SJSA1 (cell line): ENCODE measurements around the gene BTF3L4. TPM values are rescaled to one million over a fixed set of nuclear protein-coding genes. Genes with fewer than 3 reads are reported as not detected.
A peak's percentile ranks its signal among the peaks of the same experiment; 100 is the strongest.
"Not testable (repeated sequence)": the region's sequence is repeated elsewhere in the genome, so short reads cannot be mapped to it uniquely, and the experiment has no call there.

ENCODE experiments used
- DNase-seq, 2 experiments: peaks; one replicate each; pipeline ENCODE4 v3.0.0-alpha.2; 2015 to 2020; ENCODE audit warnings: low spot score in 2 of 2, low read depth in 1 of 2
- H3K27ac ChIP-seq: fragments of 250-450 bp; sonication (Bioruptor Pico); 2 replicates; pipeline ENCODE4 v1.5.1; 2020; ENCODE audit warnings: mild to moderate bottlenecking, moderate library complexity
- H3K27me3 ChIP-seq: fragments of 250-450 bp; sonication (Bioruptor Pico); replicated peaks from 2 replicates; pipeline ENCODE4 v1.5.1; 2020; ENCODE audit warnings: mild to moderate bottlenecking, moderate library complexity
- H3K36me3 ChIP-seq: fragments of 250-450 bp; sonication (Bioruptor Pico); 2 replicates; pipeline ENCODE4 v1.5.1; 2020; ENCODE audit warnings: mild to moderate bottlenecking
- H3K4me1 ChIP-seq: fragments of 250-450 bp; sonication (Bioruptor Pico); replicated peaks from 2 replicates; pipeline ENCODE4 v1.6.1; 2021; ENCODE audit warnings: mild to moderate bottlenecking
- H3K4me3 ChIP-seq: fragments of 250-450 bp; sonication (Bioruptor Pico); 2 replicates; pipeline ENCODE4 v1.5.1; 2020; ENCODE audit warnings: mild to moderate bottlenecking
- H3K9me3 ChIP-seq: fragments of 250-450 bp; sonication (Bioruptor Pico); replicated peaks from 2 replicates; pipeline ENCODE4 v1.5.1; 2020; ENCODE audit warnings: mild to moderate bottlenecking
- total RNA-seq: library from RNA; depleted of rRNA; stranded (reverse); fragments of >200 nt; shearing (Covaris generic); gene quantifications from 2 replicates; pipeline ENCODE4 v1.2.3, GENCODE V29; 2014; rRNA removed

Gene BTF3L4
- 63.7 and 91.1 TPM in 2 replicates for total RNA-seq

DNA sequence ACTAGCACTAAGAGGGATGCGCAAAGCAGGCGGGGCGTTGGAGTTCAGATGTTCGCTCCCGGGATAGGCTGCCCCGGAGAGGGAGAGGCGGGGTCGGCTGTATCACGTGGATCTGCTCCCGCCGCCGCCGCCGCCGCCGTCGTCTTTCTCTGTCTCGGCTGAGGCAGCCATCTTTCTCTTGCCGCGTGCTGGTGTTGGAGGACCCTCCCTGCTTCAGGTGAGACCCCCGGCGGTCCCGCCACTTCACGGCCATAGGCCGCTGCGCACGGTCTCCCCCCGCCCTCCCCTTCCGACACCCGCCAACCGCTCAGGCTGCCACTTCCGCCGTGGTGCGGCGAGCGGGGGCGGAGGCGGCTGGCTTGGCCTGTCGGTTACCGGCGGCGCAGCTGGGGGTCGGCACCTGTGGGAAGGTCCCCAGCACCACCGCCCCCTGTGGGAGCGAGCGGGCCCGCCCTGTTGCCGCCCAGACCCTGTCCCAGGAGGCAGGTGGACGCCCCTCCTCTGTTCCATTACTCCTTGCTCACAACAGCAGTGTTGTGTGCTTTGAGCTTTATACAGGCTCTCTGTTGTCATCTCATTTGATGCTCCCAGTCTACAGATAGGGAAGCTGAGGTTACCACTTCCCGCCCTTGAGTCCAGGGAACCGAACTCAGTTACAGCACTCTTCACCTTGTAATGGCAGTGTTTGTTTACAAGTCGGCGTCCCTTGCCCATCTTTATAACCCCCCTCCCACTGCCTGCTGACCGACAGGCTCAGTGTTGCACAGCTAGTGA, at the start of gene BTF3L4:
Gene BTF3L4, plus strand, starts transcription at position 133 of the 774 bp plus-strand sequence. CDS start 3,553 bp downstream, outside the sequence.
- DNase-seq: peak; percentile 89 to 96
- H3K27me3 ChIP-seq: no peaks in the 10 kb centered on the region
- peak within 1 kb of the TSS; percentile 86 for H3K4me3 ChIP-seq
- peak within 1 kb of the TSS; percentile 87 for H3K27ac ChIP-seq
- H3K36me3 ChIP-seq: peaks cover 29% of the 10 kb centered on the region
- no peaks in the 10 kb centered on the region for H3K9me3 ChIP-seq
- peaks cover 37% of the 10 kb centered on the region for H3K4me1 ChIP-seq

GRCh38 chr1:52007215-52008002, 48.7 kb upstream of the BTF3L4 start:
- H3K4me1 ChIP-seq: peaks cover 26% of the 10 kb centered on the region
- H3K27ac ChIP-seq: peak overlapping the region; percentile 20
- no peaks in the 10 kb centered on the region for H3K36me3 ChIP-seq
- H3K4me3 ChIP-seq: no peak overlapping the region
- H3K9me3 ChIP-seq: no peaks in the 10 kb centered on the region
- peak in 1 of 2 experiments; percentile 31 for DNase-seq
- no peaks in the 10 kb centered on the region for H3K27me3 ChIP-seq

DNA sequence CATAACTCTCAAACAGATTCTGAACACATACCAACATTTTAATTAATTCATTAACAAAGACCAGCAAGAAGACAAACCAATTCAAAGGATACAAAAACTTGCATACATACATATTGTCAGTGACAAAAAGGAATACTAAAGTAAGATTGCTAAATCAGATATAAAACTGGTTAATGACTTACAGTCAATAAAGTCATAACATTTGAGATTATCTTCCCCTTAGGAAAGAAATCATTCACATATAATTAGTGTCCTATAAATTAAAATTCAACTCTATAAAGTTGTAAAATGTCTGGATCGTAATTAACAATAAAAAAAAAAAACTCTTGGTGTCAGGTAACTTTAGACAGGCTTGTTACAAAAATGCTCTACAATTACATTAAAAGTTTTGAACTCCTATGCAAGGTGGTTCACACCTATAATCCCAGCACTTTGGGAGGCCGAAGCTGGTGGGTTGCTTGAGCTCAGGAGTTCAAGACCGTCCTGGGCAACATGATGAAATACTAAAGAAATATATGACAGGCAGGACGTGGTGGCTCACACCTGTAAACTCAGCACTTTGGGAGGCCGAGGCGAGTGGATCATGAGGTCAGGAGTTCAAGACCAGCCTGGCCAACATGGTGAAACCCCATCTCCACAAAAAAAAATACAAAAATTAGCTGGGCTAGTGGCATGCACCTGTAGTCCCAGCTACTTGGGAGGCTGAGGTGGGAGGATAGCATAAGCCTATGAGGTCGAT, 47.9 kb upstream of the BTF3L4 start:
- DNase-seq: no peak
- H3K4me1 ChIP-seq: peaks cover 26% of the 10 kb centered on the region
- H3K27me3 ChIP-seq: no peaks in the 10 kb centered on the region
- no peaks in the 10 kb centered on the region for H3K36me3 ChIP-seq
- H3K4me3 ChIP-seq: no peak overlapping the region
- 0 out of 2 replicates have a peak overlapping the region, but pooled peaks have one; percentile 20 for H3K27ac ChIP-seq
- no peaks in the 10 kb centered on the region for H3K9me3 ChIP-seq

DNA sequence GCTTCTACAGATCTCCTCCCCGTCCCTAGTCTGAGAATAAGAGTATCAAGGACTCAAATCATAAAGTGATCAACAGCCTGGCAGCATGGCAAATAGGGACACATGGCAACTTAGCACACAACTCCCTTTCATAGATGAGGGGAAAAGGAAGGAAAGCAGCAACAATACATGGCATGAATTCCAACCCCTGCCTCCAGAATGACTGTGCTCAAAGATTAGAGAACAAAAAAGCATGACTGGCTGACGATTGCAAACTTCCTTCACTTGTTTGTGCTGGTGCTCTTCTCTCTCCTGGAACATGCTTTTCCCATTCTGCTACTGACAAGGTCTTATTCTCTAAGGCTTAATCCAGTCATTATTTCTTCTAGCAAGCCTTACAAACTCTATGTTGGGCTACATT, 34.0 kb upstream of the BTF3L4 start:
- DNase-seq: no peak
- Histone ChIP-seq H3K4me1 (no peaks in the 10 kb centered on the region), H3K36me3 (peaks cover 47% of the 10 kb centered on the region), H3K27ac (no peak overlapping the region), H3K4me3 (no peak overlapping the region), H3K9me3 (no peaks in the 10 kb centered on the region), H3K27me3 (no peaks in the 10 kb centered on the region)

DNA sequence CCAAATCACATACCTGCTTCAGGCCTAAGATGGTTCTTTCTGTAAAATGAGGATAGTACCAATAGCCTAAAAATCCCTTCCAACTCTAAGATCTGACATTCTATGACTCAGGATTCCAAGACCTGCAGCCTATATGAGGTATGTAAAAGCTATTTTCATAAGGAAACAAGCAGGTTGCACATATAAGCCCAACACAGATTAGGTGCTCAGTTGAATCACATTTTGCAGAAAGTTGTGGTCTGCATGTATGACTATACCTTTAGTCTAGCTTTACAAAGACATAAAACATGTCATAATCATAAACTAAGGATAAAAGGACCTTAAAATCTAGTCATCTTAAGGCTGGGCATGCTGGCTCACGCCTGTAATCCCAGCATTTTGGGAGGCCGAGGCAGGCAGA, 29.8 kb upstream of the BTF3L4 start:
- H3K36me3 ChIP-seq: peaks cover 43% of the 10 kb centered on the region
- H3K27me3 ChIP-seq: no peaks in the 10 kb centered on the region
- no peaks in the 10 kb centered on the region; the same call in 1 of the 2 replicates for H3K4me1 ChIP-seq
- no peaks in the 10 kb centered on the region for H3K9me3 ChIP-seq
- no peak overlapping the region for H3K4me3 ChIP-seq
- DNase-seq: no peak
- no peak overlapping the region for H3K27ac ChIP-seq

DNA sequence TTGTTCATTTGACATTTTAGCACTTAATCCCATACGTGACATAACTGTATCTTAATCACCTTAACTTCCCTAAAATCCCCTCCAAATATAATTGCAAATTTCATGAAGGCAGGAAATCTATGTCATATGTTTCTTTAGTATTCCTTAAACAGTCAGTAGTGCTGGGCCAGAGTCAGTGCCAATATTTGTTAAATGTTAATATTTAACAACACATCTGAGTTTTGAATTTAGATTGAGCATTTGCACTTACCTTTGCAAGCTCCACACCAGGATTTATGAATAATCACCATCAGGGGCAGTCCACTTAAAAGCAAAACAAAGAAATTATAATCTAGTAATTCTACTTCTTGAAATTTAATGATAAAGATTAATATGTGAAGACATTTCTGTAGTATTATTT, 27.8 kb upstream of the BTF3L4 start:
- Histone ChIP-seq H3K4me1 (peaks cover 12% of the 10 kb centered on the region), H3K27me3 (no peaks in the 10 kb centered on the region), H3K4me3 (no peak overlapping the region), H3K36me3 (peaks cover 47% of the 10 kb centered on the region), H3K27ac (no peak overlapping the region), H3K9me3 (no peaks in the 10 kb centered on the region)
- no peak for DNase-seq

DNA sequence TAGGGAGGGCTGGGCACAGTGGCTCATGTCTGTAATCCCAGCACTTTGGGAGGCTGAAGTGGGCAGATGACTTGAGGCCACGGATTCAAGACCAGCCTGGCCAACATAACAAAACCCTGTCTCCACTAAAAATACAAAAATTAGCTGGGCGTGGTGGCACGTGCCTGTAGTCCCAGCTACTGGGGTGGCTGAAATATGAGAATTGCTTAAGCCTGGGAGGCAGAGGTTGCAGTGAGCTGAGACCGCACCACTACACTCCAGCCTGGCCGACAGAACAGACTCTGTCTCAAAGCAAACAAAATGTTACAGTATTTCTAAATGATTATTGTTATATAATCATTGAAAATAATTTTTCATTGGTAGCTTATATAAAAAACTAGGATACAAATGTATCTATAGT, 27.3 kb upstream of the BTF3L4 start:
- not testable (repeated sequence) for H3K27me3 ChIP-seq, H3K27ac ChIP-seq, H3K9me3 ChIP-seq, H3K4me3 ChIP-seq, DNase-seq
- Histone ChIP-seq H3K36me3 (peaks cover 47% of the 10 kb centered on the region), H3K4me1 (peaks cover 14% of the 10 kb centered on the region)

- no peak overlapping the region for H3K27ac ChIP-seq
- peak in 1 of 2 experiments; percentile 2 for DNase-seq
Observed at GRCh38 chr1:52032124-52032784, 23.8 kb upstream of the BTF3L4 start.

GRCh38 chr1:52032785-52033131, 23.3 kb upstream of the BTF3L4 start:
- Histone ChIP-seq H3K9me3 (no peaks in the 10 kb centered on the region), H3K27me3 (no peaks in the 10 kb centered on the region), H3K4me1 (peaks cover 17% of the 10 kb centered on the region), H3K4me3 (peak overlapping the region; percentile 80), H3K27ac (peak overlapping the region; percentile 79; the same call in 1 of the 2 replicates), H3K36me3 (peaks cover 50% of the 10 kb centered on the region)
- peak; percentile 49 to 70 for DNase-seq

More at GRCh38 chr1:52032124-52032784, 23.8 kb upstream of the BTF3L4 start:
- Histone ChIP-seq H3K27me3 (no peaks in the 10 kb centered on the region), H3K36me3 (peaks cover 45% of the 10 kb centered on the region), H3K9me3 (no peaks in the 10 kb centered on the region), H3K4me1 (peaks cover 17% of the 10 kb centered on the region), H3K4me3 (peak overlapping the region; percentile 80)

DNA sequence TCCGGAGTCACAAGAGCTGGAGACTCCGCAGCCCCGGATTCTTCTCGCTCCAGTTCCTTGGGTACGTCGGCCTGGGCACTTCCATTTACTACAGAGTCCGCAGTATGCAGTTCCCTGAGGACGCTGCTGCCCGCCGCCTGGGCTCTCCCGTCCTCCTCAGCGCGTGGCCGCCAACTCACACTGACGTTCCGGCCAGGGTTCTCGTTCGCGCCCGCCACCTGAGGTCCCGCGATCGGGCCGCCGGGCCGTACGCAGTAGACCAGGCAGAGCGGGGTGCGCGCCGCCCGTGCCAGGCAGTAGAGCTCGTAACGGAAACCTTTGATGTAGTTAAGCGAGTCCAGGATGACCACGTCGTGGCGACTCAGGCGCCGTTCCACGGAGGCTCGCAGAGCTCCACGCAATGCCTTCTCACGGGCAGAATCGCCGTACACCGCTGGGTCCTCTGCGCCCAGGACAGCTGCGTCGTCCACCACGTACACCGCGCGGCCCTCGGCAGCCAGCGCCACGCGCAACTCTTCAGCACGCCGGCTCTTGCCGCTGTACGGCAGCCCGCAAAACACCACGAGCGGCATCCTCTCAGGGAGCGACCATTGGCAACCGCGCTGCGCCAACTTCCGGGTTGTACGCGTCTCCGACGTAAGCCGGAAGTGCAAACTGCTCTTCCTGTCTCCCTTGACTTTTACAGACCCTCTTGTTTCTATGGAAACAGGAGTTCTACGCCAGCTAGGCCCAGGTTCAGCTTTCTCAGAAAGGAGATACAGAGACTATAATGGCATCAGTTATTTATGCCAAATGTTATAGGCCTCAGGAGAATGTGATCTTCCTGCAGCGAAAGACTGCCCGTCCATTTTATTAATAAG, 22.7 kb upstream of the BTF3L4 start, which contains the start of gene KTI12:
Gene KTI12, minus strand, starts transcription at position 621 of the 860 bp plus-strand sequence. Its CDS starts 49 bp downstream, at position 572.
- H3K27ac ChIP-seq: peak within 1 kb of the TSS; percentile 79
- peak; percentile 81 to 90 for DNase-seq
- H3K27me3 ChIP-seq: no peaks in the 10 kb centered on the region
- no peaks in the 10 kb centered on the region for H3K9me3 ChIP-seq
- H3K4me3 ChIP-seq: peak within 1 kb of the TSS; percentile 80
- peaks cover 17% of the 10 kb centered on the region for H3K4me1 ChIP-seq
- H3K36me3 ChIP-seq: peaks cover 50% of the 10 kb centered on the region

- Histone ChIP-seq H3K9me3 (no peaks in the 10 kb centered on the region), H3K27me3 (no peaks in the 10 kb centered on the region), H3K4me3 (peak overlapping the region; percentile 80), H3K36me3 (peaks cover 50% of the 10 kb centered on the region), H3K4me1 (peaks cover 17% of the 10 kb centered on the region), H3K27ac (peak overlapping the region; percentile 79)
- no peak for DNase-seq
Observed at GRCh38 chr1:52034050-52034384, 22.1 kb upstream of the BTF3L4 start.

- Histone ChIP-seq H3K36me3 (peaks cover 46% of the 10 kb centered on the region), H3K27ac (no peak overlapping the region), H3K4me3 (no peak overlapping the region), H3K4me1 (peaks cover 6% of the 10 kb centered on the region), H3K9me3 (no peaks in the 10 kb centered on the region), H3K27me3 (no peaks in the 10 kb centered on the region)
- DNase-seq: no peak
Observed at GRCh38 chr1:52037402-52037814, 18.7 kb upstream of the BTF3L4 start.
